Muscle layer of duodenum (tissue), 2 donors: ENCODE data around the gene ITM2B.

ENCODE experiments used
- H3K27ac ChIP-seq: one replicate; pipeline ENCODE4 v1.7.0; 2013; ENCODE audit warnings: mild to moderate bottlenecking, low read length
- H3K27me3 ChIP-seq: one replicate; pipeline ENCODE4 v1.7.0; 2013; ENCODE audit warnings: low read depth, mild to moderate bottlenecking, control low read depth, low read length
- H3K36me3 ChIP-seq, 2 donors: one replicate each; pipeline ENCODE4 v1.7.0; 2013; ENCODE audit warnings: low read length in 2 of 2, control low read depth in 1 of 2, mild to moderate bottlenecking in 1 of 2; ENCODE audit not compliant: insufficient read depth in 2 of 2, control insufficient read depth in 1 of 2
- H3K4me1 ChIP-seq, 2 donors: one replicate each; pipeline ENCODE4 v1.7.0; 2013; ENCODE audit warnings: low read length in 2 of 2, mild to moderate bottlenecking in 2 of 2, control low read depth in 1 of 2, moderate library complexity in 1 of 2; ENCODE audit not compliant: insufficient read depth in 2 of 2, control insufficient read depth in 1 of 2
- H3K4me3 ChIP-seq, 2 donors: one replicate each; pipeline ENCODE4 v1.7.0; 2013; ENCODE audit warnings: low read length in 2 of 2, low read depth in 1 of 2, mild to moderate bottlenecking in 1 of 2
- H3K9me3 ChIP-seq, 2 donors: one replicate each; pipeline ENCODE4 v1.7.0; 2013; ENCODE audit warnings: low read length in 2 of 2, control low read depth in 1 of 2, mild to moderate bottlenecking in 1 of 2; ENCODE audit not compliant: control insufficient read depth in 1 of 2
- donor health status: healthy.

ITM2B gene

DNA sequence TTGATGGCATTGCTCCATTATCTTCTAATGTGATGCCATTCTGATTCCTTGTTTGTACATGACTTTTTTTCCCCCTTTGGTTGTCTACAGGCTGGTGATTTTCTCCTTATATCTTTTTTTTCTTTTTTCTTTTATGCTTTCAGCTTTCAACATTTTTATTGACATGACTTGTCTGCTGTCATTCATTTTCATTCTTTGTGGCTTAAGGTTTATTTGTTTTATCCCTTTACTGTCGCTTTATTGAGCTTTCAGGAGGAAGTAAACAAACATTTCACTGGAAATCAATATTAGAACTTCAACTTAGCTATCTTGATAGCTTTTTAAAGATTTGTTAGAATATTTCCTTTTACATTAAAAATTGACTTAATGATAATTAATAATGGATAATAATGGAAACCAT lies 9.7 kb downstream of the ITM2B start:
- H3K4me3 ChIP-seq = no peak overlapping the region
- no peak overlapping the region for H3K27ac ChIP-seq
- H3K4me1 ChIP-seq = peaks cover 0 to 32% of the 10 kb centered on the region in 2 donors
- no peaks in the 10 kb centered on the region for H3K9me3 ChIP-seq
- no peaks in the 10 kb centered on the region for H3K27me3 ChIP-seq
- peaks cover 3 to 4% of the 10 kb centered on the region in 2 donors for H3K36me3 ChIP-seq

DNA sequence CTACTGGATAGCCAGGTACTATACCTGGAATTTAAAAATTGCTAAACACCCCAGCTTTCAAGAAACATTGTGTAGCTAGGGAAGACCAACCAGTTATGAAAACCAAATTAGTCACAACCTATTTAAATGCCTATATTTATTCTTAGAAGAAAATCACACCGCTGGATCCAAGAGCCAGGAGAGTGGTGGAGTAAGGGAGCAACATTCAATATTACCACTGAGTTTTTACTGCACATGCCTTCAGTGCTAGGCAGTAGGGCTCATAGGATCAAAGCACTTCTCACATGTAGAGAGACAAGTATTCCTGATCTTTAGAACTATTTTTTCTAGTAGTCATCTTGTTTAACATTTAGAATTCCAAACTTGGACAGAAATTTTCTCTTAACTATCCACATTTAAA lies 11.2 kb downstream of the ITM2B start:
- Histone ChIP-seq H3K27me3 (no peaks in the 10 kb centered on the region), H3K9me3 (no peaks in the 10 kb centered on the region), H3K36me3 (peaks cover 3 to 4% of the 10 kb centered on the region in 2 donors), H3K4me3 (no peak overlapping the region), H3K4me1 (peaks cover 0 to 36% of the 10 kb centered on the region in 2 donors), H3K27ac (no peak overlapping the region)

DNA sequence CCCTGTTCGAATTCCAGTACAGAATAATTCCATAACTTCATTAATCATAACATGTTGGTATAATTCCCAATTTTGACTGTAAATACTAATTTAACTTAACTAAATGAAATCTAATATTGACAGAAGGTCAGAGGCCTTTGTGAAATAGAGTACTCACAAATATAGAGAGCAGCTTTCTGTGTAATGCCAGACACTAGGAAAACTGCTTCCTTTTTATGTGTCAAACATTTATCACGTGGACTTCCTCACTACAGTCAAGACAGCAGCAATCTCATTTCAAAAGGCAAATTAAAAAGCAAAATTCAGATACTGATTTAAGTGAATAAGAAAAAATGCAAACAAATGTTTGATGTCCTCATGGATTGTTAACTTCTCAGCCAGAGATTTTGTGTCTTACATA lies 13.1 kb downstream of the ITM2B start:
- H3K27ac ChIP-seq = no peak overlapping the region
- peaks cover 0 to 3% of the 10 kb centered on the region in 2 donors for H3K36me3 ChIP-seq
- no peaks in the 10 kb centered on the region for H3K27me3 ChIP-seq
- H3K4me1 ChIP-seq = peaks cover 0 to 30% of the 10 kb centered on the region in 2 donors
- no peak overlapping the region for H3K4me3 ChIP-seq
- no peaks in the 10 kb centered on the region for H3K9me3 ChIP-seq

- Histone ChIP-seq H3K9me3 (no peaks in the 10 kb centered on the region), H3K27ac (no peak overlapping the region), H3K4me3 (no peak overlapping the region), H3K27me3 (no peaks in the 10 kb centered on the region), H3K36me3 (peaks cover 0 to 3% of the 10 kb centered on the region in 2 donors), H3K4me1 (peaks cover 0 to 34% of the 10 kb centered on the region in 2 donors)
These were observed 16.0 kb downstream of the ITM2B start for GRCh38 chr13:48249018-48249417.

DNA sequence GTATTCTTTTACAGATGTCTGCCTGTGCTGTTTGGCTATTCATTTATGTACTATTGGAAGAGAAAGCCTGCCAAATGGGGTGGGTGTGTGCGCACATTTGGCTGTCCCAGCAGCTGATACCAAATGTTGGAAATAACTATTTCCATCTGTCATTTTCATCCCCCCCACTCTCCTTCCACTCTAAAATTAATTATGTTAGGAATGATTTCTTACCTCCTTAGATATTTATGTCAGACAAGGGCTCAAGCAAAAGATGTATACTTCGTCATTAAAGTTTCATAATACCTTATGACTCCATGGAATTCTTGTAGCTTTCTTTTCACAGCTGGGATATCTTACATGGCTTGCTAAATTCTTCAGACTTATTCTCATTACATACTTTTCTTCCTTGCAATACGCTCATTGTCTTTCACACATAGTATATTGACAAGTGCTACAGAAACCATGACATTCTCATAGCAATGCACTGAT lies 18.6 kb downstream of the ITM2B start:
- Histone ChIP-seq H3K4me3 (no peak overlapping the region), H3K27me3 (no peaks in the 10 kb centered on the region), H3K36me3 (peaks cover 15 to 19% of the 10 kb centered on the region in 2 donors), H3K27ac (no peak overlapping the region), H3K4me1 (peaks cover 0 to 20% of the 10 kb centered on the region in 2 donors), H3K9me3 (no peaks in the 10 kb centered on the region)

DNA sequence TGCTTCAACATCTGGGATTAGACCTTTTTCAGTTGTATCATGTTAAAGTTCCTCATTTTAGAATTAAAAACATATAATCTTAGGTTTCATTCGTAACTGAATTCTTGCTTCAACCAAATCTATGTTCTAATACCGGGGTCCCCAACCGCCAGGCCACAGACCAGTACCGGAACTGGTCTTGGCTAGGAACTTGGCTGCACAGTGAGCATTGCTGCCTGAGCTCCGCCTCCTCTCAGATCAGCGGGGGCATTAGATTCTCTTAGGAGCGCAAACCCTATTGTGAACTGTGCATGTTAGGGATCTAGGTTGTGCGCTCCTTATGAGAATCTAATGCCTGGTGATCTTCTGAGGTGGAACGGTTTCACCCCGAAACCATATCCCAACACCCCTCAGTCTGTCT lies 19.2 kb downstream of the ITM2B start:
- H3K4me3 ChIP-seq = no peak overlapping the region
- no peaks in the 10 kb centered on the region for H3K9me3 ChIP-seq
- H3K36me3 ChIP-seq = peaks cover 21% of the 10 kb centered on the region in 2 donors
- no peak overlapping the region for H3K27ac ChIP-seq
- H3K27me3 ChIP-seq = no peaks in the 10 kb centered on the region
- H3K4me1 ChIP-seq = peaks cover 0 to 16% of the 10 kb centered on the region in 2 donors

GRCh38 chr13:48253849-48254248 lies 20.8 kb downstream of the ITM2B start:
- H3K27ac ChIP-seq = no peak overlapping the region

GRCh38 chr13:48255090-48255489 lies 22.1 kb downstream of the ITM2B start:
- Histone ChIP-seq H3K27me3 (no peaks in the 10 kb centered on the region), H3K27ac (no peak overlapping the region), H3K9me3 (no peaks in the 10 kb centered on the region), H3K4me3 (no peak overlapping the region), H3K4me1 (peaks cover 0 to 17% of the 10 kb centered on the region in 2 donors), H3K36me3 (peaks cover 30 to 42% of the 10 kb centered on the region in 2 donors)

More at GRCh38 chr13:48253849-48254248, 20.8 kb downstream of the ITM2B start:
- H3K4me1 ChIP-seq = peaks cover 0 to 13% of the 10 kb centered on the region in 2 donors
- no peak overlapping the region for H3K4me3 ChIP-seq
- H3K9me3 ChIP-seq = no peaks in the 10 kb centered on the region
- H3K27me3 ChIP-seq = no peaks in the 10 kb centered on the region
- peaks cover 25 to 30% of the 10 kb centered on the region in 2 donors for H3K36me3 ChIP-seq

DNA sequence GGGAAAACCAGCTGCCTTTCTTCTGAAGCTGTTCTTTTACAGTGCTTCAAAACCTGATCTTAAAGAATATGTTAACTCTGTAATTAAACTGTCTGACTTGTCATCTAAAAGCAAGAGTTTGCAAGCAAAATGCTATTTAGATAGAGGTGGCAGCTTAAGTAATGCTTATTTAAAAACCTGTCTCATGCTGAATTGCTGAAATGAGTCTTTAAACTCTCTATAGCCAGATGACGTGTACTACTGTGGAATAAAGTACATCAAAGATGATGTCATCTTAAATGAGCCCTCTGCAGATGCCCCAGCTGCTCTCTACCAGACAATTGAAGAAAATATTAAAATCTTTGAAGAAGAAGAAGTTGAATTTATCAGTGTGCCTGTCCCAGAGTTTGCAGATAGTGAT lies 22.9 kb downstream of the ITM2B start:
- Histone ChIP-seq H3K4me3 (no peak overlapping the region), H3K9me3 (no peaks in the 10 kb centered on the region), H3K27ac (no peak overlapping the region), H3K27me3 (no peaks in the 10 kb centered on the region), H3K4me1 (peaks cover 0 to 15% of the 10 kb centered on the region in 2 donors), H3K36me3 (peaks cover 30 to 42% of the 10 kb centered on the region in 2 donors)

DNA sequence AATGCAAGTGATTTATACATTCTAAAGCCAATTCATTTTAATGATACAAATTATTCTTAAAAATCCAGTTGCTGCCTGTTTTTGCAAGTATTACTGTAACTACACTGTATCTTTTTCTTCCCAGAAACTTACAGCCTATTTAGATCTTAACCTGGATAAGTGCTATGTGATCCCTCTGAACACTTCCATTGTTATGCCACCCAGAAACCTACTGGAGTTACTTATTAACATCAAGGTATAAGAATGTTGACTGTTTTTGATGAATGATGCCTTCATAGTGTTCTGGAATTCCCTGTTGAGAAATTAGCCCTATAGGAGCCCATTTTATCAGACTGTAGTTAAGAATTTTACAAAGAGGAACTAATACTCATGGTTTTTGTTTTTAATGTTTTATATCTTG lies 25.0 kb downstream of the ITM2B start:
- H3K4me3 ChIP-seq = no peak overlapping the region
- no peak overlapping the region for H3K27ac ChIP-seq
- no peaks in the 10 kb centered on the region for H3K27me3 ChIP-seq
- peaks cover 47 to 53% of the 10 kb centered on the region in 2 donors for H3K36me3 ChIP-seq
- no peaks in the 10 kb centered on the region for H3K9me3 ChIP-seq
- peaks cover 0 to 11% of the 10 kb centered on the region in 2 donors for H3K4me1 ChIP-seq

GRCh38 chr13:48258430-48258829 lies 25.4 kb downstream of the ITM2B start:
- H3K36me3 ChIP-seq = peaks cover 51 to 57% of the 10 kb centered on the region in 2 donors

GRCh38 chr13:48260970-48261369 lies 28.0 kb downstream of the ITM2B start:
- Histone ChIP-seq H3K4me1 (peaks cover 4 to 5% of the 10 kb centered on the region in 2 donors), H3K27ac (no peak overlapping the region), H3K36me3 (peaks cover 50 to 57% of the 10 kb centered on the region in 2 donors), H3K27me3 (no peaks in the 10 kb centered on the region), H3K4me3 (no peak overlapping the region), H3K9me3 (no peaks in the 10 kb centered on the region)

More at GRCh38 chr13:48258430-48258829, 25.4 kb downstream of the ITM2B start:
- no peak overlapping the region for H3K27ac ChIP-seq
- H3K9me3 ChIP-seq = no peaks in the 10 kb centered on the region
- H3K27me3 ChIP-seq = no peaks in the 10 kb centered on the region
- H3K4me3 ChIP-seq = no peak overlapping the region
- peaks cover 3 to 9% of the 10 kb centered on the region in 2 donors for H3K4me1 ChIP-seq
